T-helper 17 cell (primary cell): ENCODE measurements around the gene TOR3A. TPM values are rescaled to one million over a fixed set of nuclear protein-coding genes. Genes with fewer than 3 reads are reported as not detected.

Experiments
- ATAC-seq: fragments of 150-1000 bp; cut with Tn5 transposase; 2 replicates; pipeline ENCODE4 v1.10.0; 2021; ENCODE audit warnings: mild to moderate bottlenecking, moderate library complexity
- DNase-seq, 3 donors: peaks; one replicate each; pipeline versions ENCODE4 v3.0.0 to v3.0.0-alpha.2; 2020 to 2021
- H3K9me3 ChIP-seq: one replicate; pipeline ENCODE4 v1.7.0; 2013; ENCODE audit warnings: low read length, mild to moderate bottlenecking; ENCODE audit not compliant: control insufficient read depth, poor library complexity, severe bottlenecking
- H3K27ac Mint-ChIP-seq: one replicate; pipeline ENCODE4 v1.8.0; 2022; ENCODE audit warnings: mild to moderate bottlenecking, moderate library complexity, mixed read lengths
- H3K27me3 Mint-ChIP-seq: one replicate; pipeline ENCODE4 v1.8.0; 2022; ENCODE audit warnings: mixed read lengths
- H3K36me3 Mint-ChIP-seq: one replicate; pipeline ENCODE4 v1.8.0; 2022; ENCODE audit warnings: low read depth, mixed read lengths
- H3K4me1 Mint-ChIP-seq: one replicate; pipeline ENCODE4 v1.8.0; 2022; ENCODE audit warnings: mild to moderate bottlenecking, mixed read lengths
- H3K4me3 Mint-ChIP-seq: one replicate; pipeline ENCODE4 v1.8.0; 2022; ENCODE audit warnings: mild to moderate bottlenecking, moderate library complexity, mixed read lengths
- total RNA-seq, 4 donors: library from RNA in 2 of 4; stranded (reverse) in 2 of 4; gene quantifications; one replicate each; pipeline ENCODE4 v1.2.3 and lab custom pipeline; 2022 to 2026

The TOR3A gene
- total RNA-seq, 2 donors from 2014 or later, result 29.4 to 38.5 TPM

DNA sequence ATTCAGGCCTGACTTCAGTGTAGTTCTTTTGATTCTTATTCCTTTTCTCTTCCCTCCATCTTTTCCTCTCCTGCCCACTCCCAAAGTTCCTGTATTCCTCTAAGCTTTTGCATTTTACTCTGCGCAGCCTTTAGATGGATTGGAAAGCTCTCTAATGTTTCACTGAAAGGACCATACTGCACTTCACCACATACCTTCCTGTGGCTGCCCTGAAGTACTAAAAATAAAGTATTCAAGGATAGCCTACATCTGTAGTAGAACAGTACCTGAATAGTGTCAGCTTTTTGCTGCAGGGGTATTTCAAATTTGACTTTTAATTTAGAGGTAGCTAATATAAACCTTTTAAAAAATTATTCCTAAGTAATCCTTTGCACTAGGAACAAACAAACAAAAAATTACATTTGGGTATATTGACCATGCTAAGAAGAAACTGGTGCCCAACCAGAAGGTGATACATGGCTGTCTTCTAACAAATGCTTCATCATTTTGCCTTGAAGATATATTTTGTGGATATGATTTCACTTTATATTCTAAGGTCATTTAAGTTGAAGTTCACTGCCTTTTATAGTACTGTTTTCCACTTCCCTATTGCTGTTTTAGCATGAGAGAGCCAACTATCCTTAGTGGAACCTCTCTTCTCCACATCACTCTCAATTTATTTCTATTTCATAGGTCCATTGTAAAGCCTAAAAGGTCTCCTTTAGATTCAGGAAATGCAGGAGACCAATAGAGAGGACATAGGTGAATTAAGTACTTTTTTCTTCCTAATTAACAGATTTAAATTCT, 33.3 kb upstream of the TOR3A start:
- no peaks in the 10 kb centered on the region for H3K9me3 ChIP-seq
- H3K36me3 Mint-ChIP-seq, result peaks cover 4% of the 10 kb centered on the region
- ATAC-seq (no peak), DNase-seq (no peak)
- no peak overlapping the region for H3K4me3 Mint-ChIP-seq
- peaks cover 8% of the 10 kb centered on the region for H3K4me1 Mint-ChIP-seq
- H3K27ac Mint-ChIP-seq, result peak overlapping the region; percentile 8
- no peaks in the 10 kb centered on the region for H3K27me3 Mint-ChIP-seq

GRCh38 chr1:179052776-179053175, 29.1 kb upstream of the TOR3A start:
- H3K36me3 Mint-ChIP-seq, result peaks cover 2% of the 10 kb centered on the region

DNA sequence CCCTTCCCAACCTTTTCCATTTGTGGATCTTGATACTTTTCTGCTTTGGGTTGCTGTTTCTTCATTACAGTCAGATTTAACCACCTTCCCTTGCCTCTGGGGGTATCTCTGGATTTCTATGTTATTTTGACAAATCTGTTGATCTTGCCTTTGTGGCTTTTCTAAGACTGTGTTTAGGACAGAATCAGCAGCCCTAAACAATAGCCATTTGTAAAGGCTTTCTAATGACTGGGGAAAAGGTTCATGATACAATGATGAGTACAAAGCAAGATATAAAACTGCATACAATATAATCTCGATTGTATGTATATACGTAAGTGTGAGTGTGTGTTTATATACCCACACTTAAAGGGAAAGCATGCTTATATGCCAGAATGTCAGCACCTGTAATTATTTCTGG, 28.4 kb upstream of the TOR3A start:
- Mint-ChIP-seq H3K27me3 (no peaks in the 10 kb centered on the region), H3K4me3 (no peak overlapping the region), H3K36me3 (peaks cover 5% of the 10 kb centered on the region), H3K27ac (no peak overlapping the region), H3K4me1 (peaks cover 6% of the 10 kb centered on the region)
- ATAC-seq (no peak), DNase-seq (no peak)
- H3K9me3 ChIP-seq, result no peaks in the 10 kb centered on the region

More at GRCh38 chr1:179052776-179053175, 29.1 kb upstream of the TOR3A start:
- Mint-ChIP-seq H3K4me1 (peaks cover 3% of the 10 kb centered on the region), H3K27me3 (no peaks in the 10 kb centered on the region), H3K27ac (no peak overlapping the region), H3K4me3 (no peak overlapping the region)
- DNase-seq, result no peak
- no peaks in the 10 kb centered on the region for H3K9me3 ChIP-seq
- no peak for ATAC-seq

DNA sequence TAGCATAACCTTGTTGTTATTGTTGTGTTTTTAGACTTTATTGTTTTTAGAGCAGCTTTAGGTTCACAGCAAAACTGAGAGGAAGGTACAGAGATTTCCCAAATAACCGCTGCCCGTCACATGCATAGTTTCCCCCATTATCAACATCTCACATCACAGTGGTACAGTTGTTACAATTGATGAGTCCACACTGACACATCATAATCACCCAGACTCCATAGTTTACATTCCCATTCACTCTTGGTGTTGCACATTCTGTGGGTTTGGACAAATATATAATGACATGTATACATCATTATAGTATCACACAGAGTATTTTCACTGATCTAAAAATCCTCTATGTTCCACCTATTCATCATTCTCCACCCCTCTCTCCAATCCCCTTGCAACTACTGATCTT, 25.9 kb upstream of the TOR3A start:
- peaks cover 9% of the 10 kb centered on the region for H3K36me3 Mint-ChIP-seq
- DNase-seq, result no peak
- peaks cover 12% of the 10 kb centered on the region for H3K4me1 Mint-ChIP-seq
- no peak overlapping the region for H3K27ac Mint-ChIP-seq
- H3K27me3 Mint-ChIP-seq, result no peaks in the 10 kb centered on the region
- no peak for ATAC-seq
- H3K4me3 Mint-ChIP-seq, result no peak overlapping the region
- no peaks in the 10 kb centered on the region for H3K9me3 ChIP-seq

- DNase-seq (no peak), ATAC-seq (no peak)
- H3K27me3 Mint-ChIP-seq, result no peaks in the 10 kb centered on the region
- no peaks in the 10 kb centered on the region for H3K9me3 ChIP-seq
- peak overlapping the region; percentile 71 for H3K27ac Mint-ChIP-seq
- no peak overlapping the region for H3K4me3 Mint-ChIP-seq
- H3K36me3 Mint-ChIP-seq, result peaks cover 9% of the 10 kb centered on the region
- H3K4me1 Mint-ChIP-seq, result peaks cover 12% of the 10 kb centered on the region
These were observed 23.1 kb upstream of the TOR3A start for GRCh38 chr1:179058487-179059483.

DNA sequence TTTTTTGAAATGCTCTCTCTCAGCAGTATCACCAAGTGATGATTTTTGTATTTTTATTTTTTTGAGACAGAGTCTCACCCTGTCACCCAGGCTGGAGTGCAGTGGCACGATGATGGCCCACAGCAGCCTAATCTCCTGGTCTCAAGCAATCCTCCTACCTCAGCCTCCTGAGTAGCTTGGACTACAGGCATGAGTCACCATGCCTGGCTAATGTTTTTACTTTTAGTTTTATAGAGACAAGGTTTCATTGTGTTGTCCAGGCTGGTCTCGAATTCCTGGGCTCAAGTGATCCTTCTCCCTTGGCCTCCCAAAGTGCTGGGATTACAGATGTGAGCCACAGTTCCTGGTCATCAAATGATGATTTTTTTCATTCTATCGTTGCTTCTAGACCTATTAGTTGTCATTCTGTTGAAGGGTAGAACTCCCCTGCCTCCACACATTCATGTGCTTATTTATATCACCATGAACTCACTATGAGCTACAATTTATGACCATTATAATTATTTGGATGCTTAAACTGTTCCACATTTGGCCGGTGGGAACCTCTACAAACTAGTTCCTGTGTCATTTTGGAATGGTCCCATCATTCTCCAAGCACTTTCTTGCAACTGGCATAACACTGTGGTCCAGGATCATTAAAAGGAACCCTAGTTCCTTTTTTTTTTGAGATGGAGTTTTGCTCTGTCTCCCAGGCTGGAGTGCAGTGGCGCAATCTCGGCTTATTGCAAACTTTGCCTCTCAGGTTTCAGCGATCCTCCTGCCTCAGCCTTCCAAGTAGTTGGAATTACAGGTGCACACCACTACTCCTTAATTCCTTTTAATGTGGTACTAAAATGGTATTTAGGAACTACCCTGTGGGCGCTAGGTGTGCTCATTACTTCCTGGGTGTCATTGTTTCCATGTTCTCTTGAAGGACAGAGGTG, 20.2 kb upstream of the TOR3A start:
- Mint-ChIP-seq H3K27me3 (no peaks in the 10 kb centered on the region), H3K27ac (no peak overlapping the region)

DNA sequence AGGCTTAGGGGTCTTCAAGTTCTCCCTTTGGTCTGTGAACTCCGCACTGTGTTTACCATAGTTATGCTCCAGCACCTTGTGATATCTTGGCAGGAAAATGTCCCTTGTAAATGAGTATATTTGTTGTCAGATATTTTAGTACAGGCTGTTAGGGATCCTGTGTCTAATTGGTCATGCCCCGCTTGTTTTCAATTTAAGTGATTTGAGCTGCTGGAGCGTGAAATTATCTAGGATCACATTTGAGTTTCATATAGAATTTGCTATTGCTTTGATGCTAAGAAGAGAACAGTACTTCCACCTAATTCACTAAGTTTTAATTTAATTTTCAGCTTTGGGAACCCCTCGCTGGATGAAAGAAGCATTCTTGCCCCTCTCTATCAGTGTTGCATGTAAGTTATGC, 15.4 kb upstream of the TOR3A start:
- Mint-ChIP-seq H3K4me1 (no peaks in the 10 kb centered on the region), H3K27me3 (no peaks in the 10 kb centered on the region)

More for the DNA sequence above, 20.2 kb upstream of the TOR3A start:
- DNase-seq, result no peak
- no peak overlapping the region for H3K4me3 Mint-ChIP-seq
- peaks cover 9% of the 10 kb centered on the region for H3K4me1 Mint-ChIP-seq
- ATAC-seq, result no peak
- H3K36me3 Mint-ChIP-seq, result peaks cover 9% of the 10 kb centered on the region
- H3K9me3 ChIP-seq, result no peaks in the 10 kb centered on the region

DNA sequence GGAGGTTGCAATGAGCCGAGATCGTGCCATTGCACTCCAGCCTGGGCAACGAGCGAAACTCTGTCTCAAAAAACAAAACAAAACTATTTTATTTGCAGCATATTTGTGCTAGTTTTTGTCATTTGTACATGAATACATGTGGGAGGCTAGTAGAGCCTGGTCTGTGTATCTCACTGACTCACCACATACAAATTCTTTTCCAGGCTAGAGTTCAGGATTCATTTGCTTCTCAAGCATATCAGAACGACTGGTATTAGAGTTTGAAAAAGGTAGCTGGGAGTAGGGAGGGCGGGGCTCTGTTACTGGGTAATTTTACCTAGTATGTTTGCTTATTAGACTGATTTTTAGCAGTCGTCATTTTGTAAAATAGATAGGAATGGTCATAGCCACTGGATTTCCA, 4.5 kb upstream of the TOR3A start:
- Mint-ChIP-seq H3K27me3 (no peaks in the 10 kb centered on the region), H3K4me3 (no peak overlapping the region), H3K36me3 (peaks cover 3% of the 10 kb centered on the region), H3K27ac (no peak overlapping the region), H3K4me1 (peaks cover 10% of the 10 kb centered on the region)
- DNase-seq (no peak), ATAC-seq (no peak)
- H3K9me3 ChIP-seq, result no peaks in the 10 kb centered on the region

More for the DNA sequence above, 15.4 kb upstream of the TOR3A start:
- ATAC-seq (no peak), DNase-seq (no peak)
- H3K9me3 ChIP-seq, result no peaks in the 10 kb centered on the region
- Mint-ChIP-seq H3K27ac (no peak overlapping the region), H3K4me3 (no peak overlapping the region), H3K36me3 (peaks cover 2% of the 10 kb centered on the region)

GRCh38 chr1:179079113-179079761, 2.6 kb upstream of the TOR3A start:
- Mint-ChIP-seq H3K27ac (peak overlapping the region; percentile 53), H3K36me3 (no peaks in the 10 kb centered on the region), H3K4me1 (peaks cover 18% of the 10 kb centered on the region), H3K27me3 (no peaks in the 10 kb centered on the region), H3K4me3 (no peak overlapping the region)
- ATAC-seq, result peak; percentile 35
- H3K9me3 ChIP-seq, result no peaks in the 10 kb centered on the region
- peak in 2 of 3 donors; percentile 17 to 30 for DNase-seq

DNA sequence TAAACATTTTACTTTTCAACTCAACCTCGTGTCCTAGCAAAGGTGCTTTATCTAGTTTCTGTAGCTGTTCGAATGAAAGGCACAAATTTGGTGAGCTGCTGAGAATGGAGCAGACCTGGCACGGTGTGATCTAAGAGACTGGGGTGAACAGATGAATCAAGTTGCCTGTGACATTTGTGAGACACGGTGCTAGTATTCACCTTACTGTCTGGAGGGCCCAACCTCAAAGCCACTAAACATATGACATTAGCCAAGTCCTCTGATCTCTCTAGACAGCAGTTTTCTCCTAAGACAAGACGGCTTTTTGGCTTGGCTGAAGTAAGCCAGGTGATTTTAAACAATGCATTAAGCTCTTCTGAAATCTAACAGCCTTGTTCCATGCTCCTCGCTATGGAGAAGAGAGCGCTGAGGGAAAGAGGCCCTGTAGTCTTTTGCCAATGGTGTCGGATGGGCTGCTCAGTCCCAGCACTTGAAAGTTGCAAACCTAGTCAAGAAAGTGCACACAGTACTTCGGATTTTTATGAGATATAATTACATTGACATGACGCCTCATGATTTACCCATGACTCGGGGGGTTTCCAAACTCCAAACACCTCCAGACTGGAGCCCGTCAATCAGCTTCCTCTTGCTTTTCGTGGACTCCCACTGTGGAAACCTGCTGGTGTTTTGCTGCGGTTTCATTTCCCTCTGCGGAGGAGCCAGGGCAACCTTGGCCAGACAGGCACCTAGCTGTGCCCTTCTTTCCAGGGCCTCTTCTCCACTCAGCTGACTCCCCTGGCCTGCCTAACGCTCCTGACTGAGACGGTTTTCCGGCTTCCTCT, 794 bp upstream of the TOR3A start:
- Mint-ChIP-seq H3K4me3 (peak overlapping the region; percentile 98), H3K27me3 (no peaks in the 10 kb centered on the region), H3K36me3 (no peaks in the 10 kb centered on the region), H3K4me1 (peaks cover 18% of the 10 kb centered on the region), H3K27ac (peak overlapping the region; percentile 97)
- ATAC-seq (peak; percentile 54), DNase-seq (peak in 2 of 3 donors; percentile 33 to 57)
- no peaks in the 10 kb centered on the region for H3K9me3 ChIP-seq

DNA sequence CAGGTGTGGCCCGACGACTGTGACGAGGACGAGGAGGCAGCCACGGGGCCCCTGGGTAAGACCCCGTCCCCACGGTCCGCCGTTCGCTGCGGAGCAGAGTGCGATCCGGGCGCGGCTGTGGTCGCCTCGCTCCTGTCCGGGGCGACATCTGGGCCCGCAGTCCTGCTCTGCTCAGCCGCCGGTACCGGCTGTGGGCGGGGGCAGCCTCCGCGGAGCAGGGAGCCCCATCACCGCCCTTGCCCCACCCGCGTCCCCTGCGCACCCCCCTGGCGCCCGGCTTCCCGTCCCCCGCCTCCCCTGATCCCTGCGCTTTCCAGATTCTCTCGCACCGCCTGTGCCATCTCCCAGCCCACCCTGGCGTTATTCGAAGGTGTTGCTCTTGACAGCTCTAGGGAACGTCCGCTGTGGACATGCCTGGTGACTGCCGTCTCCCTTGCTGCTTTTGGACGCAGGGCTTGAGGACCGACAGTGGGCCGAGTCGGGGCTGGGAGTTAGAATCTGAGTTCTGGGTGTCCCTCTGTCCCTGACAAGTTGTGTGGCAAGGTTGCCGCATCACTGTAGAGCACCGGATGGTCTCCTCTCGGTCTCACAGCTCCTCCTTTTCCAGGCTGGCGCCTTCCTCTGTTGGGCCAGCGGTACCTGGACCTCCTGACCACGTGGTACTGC, 596 bp downstream of the TOR3A start:
- Mint-ChIP-seq H3K27me3 (no peaks in the 10 kb centered on the region), H3K36me3 (no peaks in the 10 kb centered on the region), H3K4me1 (peaks cover 20% of the 10 kb centered on the region), H3K4me3 (peak overlapping the region; percentile 98), H3K27ac (peak overlapping the region; percentile 97)
- DNase-seq (peak; percentile 25 to 41 (median 26)), ATAC-seq (peak; percentile 28)
- H3K9me3 ChIP-seq, result no peaks in the 10 kb centered on the region
